Caco-2 (cell line): ENCODE data around the gene VWA8. TPM values are rescaled to one million over a fixed set of nuclear protein-coding genes. Genes with fewer than 3 reads are reported as not detected.

ENCODE experiments used
- BruUV-seq: library from RNA; stranded (reverse); fragments of 400-500 nt; replicated peaks from 2 replicates; lab custom pipeline; 2021; lab: Mats Ljungman, UMichigan
- CTCF ChIA-PET: fragments of 300-600 bp; sonication (Branson Sonifier 250); formaldehyde crosslinking; loops from one replicate; lab custom pipeline; 2022; ENCODE audit warnings: antibody characterized with exemption; lab: Charles Lee
- POLR2A ChIA-PET: fragments of 300-600 bp; sonication (Branson Sonifier 250); formaldehyde crosslinking; loops from one replicate; lab custom pipeline; 2022; ENCODE audit warnings: antibody characterized with exemption; lab: Charles Lee
- DNase-seq, 2 experiments: peaks; one replicate each; pipeline versions ENCODE4 v3.0.0 to v3.0.0-alpha.2; 2020 to 2022
- H3K27me3 ChIP-seq: replicated peaks from 2 replicates; pipeline ENCODE4 v1.6.0; 2011; ENCODE audit warnings: low read length; ENCODE audit not compliant: control insufficient read depth, insufficient read depth
- H3K36me3 ChIP-seq: 2 replicates; pipeline ENCODE4 v1.5.1; 2011; ENCODE audit warnings: low read length; ENCODE audit not compliant: control insufficient read depth, insufficient read depth
- H3K4me1 ChIP-seq: fragments of 250-450 bp; sonication (Bioruptor Pico); 2 replicates; pipeline ENCODE4 v1.5.1; 2020; ENCODE audit warnings: mild to moderate bottlenecking
- H3K4me3 ChIP-seq: 2 replicates; pipeline ENCODE4 v1.5.1; 2011; ENCODE audit warnings: low read depth, mild to moderate bottlenecking, control low read depth, low read length
- H3K9me3 ChIP-seq: fragments of 250-450 bp; sonication (Bioruptor Pico); 2 replicates; pipeline ENCODE4 v1.5.1; 2020; ENCODE audit warnings: mild to moderate bottlenecking, moderate library complexity
- H3K27ac Mint-ChIP-seq: one replicate; pipeline ENCODE4 v1.8.0; 2022; ENCODE audit warnings: mixed read lengths; ENCODE audit not compliant: unreplicated experiment
- H3K27me3 Mint-ChIP-seq: one replicate; pipeline ENCODE4 v1.8.0; 2022; ENCODE audit warnings: mixed read lengths; ENCODE audit not compliant: insufficient read depth, unreplicated experiment
- H3K36me3 Mint-ChIP-seq: one replicate; pipeline ENCODE4 v1.8.0; 2022; ENCODE audit warnings: mild to moderate bottlenecking, mixed read lengths; ENCODE audit not compliant: insufficient read depth, unreplicated experiment
- H3K4me1 Mint-ChIP-seq: one replicate; pipeline ENCODE4 v1.8.0; 2022; ENCODE audit warnings: low read depth, mixed read lengths; ENCODE audit not compliant: unreplicated experiment
- H3K4me3 Mint-ChIP-seq: one replicate; pipeline ENCODE4 v1.8.0; 2022; ENCODE audit warnings: mild to moderate bottlenecking, moderate library complexity, mixed read lengths; ENCODE audit not compliant: unreplicated experiment
- H3K9me3 Mint-ChIP-seq: one replicate; pipeline ENCODE4 v1.8.0; 2022; ENCODE audit warnings: mixed read lengths; ENCODE audit not compliant: unreplicated experiment
- intact Hi-C: fragments of 100-400 bp; cut with micrococcal nuclease; formaldehyde crosslinking; loops from one replicate; pipeline ENCODE4 v1.10.0; 2022; ENCODE audit not compliant: unreplicated experiment
- total RNA-seq: library from RNA; stranded (reverse); gene quantifications from 2 replicates; pipeline ENCODE4 v1.2.3, GENCODE V29; 2022
- TF ChIP-seq, protein P1 (sequence below), 2 experiments: fragments of 200-600 bp in 1 of 2; IDR thresholded peaks; 1 replicate in 1 of 2; 2 replicates in 1 of 2; pipeline versions ENCODE4 v1.5.1 to v1.8.0; 2011 to 2022; ENCODE audit warnings: antibody characterized with exemption in 1 of 2, control low read depth in 1 of 2, inconsistent platforms in 1 of 2, low read depth in 1 of 2, low read length in 1 of 2, mild to moderate bottlenecking in 1 of 2, moderate library complexity in 1 of 2; ENCODE audit not compliant: insufficient read depth in 1 of 2, severe bottlenecking in 1 of 2, unreplicated experiment in 1 of 2

The VWA8 gene
- total RNA-seq, 1 experiment from 2014 or later: 20.7 TPM

GRCh38 chr13:41550276-41550675 lies 410.6 kb downstream of the VWA8 start:
- intact Hi-C loops: no loop called here

DNA sequence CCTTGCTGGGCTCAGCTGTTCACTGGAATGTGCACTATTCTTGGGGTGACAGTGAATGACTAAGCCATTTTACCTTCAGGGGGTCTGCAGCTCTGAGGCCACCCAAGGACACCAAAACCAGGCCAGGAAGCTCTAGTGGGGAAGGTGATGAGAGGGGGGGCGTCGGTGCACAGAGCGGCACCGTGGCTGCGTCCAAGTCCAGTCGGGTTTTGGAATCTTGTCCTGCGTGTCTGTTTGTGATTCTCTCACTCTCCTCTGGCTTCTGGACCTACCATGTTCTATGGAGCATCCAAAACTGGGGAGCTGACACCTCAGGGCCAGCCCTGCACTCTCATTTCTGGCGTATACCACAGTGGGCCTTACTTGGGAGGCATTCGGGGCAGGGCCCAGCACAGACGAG lies 411.4 kb downstream of the VWA8 start:
- BruUV-seq: no TSS peak
- Histone ChIP-seq H3K27me3 (no peaks in the 10 kb centered on the region), H3K36me3 (no peaks in the 10 kb centered on the region), H3K4me1 (no peaks in the 10 kb centered on the region), H3K9me3 (no peaks in the 10 kb centered on the region), H3K4me3 (no peak overlapping the region)
- Mint-ChIP-seq H3K27me3 (no peaks in the 10 kb centered on the region), H3K27ac (no peak overlapping the region), H3K4me3 (no peak overlapping the region), H3K36me3 (no peaks in the 10 kb centered on the region), H3K4me1 (peaks cover 30% of the 10 kb centered on the region), H3K9me3 (no peaks in the 10 kb centered on the region)
- TF ChIP-seq, protein P1, sequence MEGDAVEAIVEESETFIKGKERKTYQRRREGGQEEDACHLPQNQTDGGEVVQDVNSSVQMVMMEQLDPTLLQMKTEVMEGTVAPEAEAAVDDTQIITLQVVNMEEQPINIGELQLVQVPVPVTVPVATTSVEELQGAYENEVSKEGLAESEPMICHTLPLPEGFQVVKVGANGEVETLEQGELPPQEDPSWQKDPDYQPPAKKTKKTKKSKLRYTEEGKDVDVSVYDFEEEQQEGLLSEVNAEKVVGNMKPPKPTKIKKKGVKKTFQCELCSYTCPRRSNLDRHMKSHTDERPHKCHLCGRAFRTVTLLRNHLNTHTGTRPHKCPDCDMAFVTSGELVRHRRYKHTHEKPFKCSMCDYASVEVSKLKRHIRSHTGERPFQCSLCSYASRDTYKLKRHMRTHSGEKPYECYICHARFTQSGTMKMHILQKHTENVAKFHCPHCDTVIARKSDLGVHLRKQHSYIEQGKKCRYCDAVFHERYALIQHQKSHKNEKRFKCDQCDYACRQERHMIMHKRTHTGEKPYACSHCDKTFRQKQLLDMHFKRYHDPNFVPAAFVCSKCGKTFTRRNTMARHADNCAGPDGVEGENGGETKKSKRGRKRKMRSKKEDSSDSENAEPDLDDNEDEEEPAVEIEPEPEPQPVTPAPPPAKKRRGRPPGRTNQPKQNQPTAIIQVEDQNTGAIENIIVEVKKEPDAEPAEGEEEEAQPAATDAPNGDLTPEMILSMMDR (IDR thresholded peaks at IDR 0.05; ENCODE audit: insufficient read depth in 1 of 2, low read depth in 1 of 2, low read length in 1 of 2, severe bottlenecking in 1 of 2, unreplicated experiment in 1 of 2): no peak
- ChIA-PET CTCF (no interaction called here), POLR2A (no interaction called here)
- no peak for DNase-seq
- intact Hi-C loops: no loop called here

More at GRCh38 chr13:41550276-41550675, 410.6 kb downstream of the VWA8 start:
- H3K4me1 ChIP-seq: no peaks in the 10 kb centered on the region
- Mint-ChIP-seq H3K4me1 (peaks cover 31% of the 10 kb centered on the region), H3K27ac (no peak overlapping the region), H3K9me3 (no peaks in the 10 kb centered on the region), H3K36me3 (no peaks in the 10 kb centered on the region), H3K4me3 (no peak overlapping the region), H3K27me3 (no peaks in the 10 kb centered on the region)
- no peak overlapping the region for H3K4me3 ChIP-seq
- TF ChIP-seq, protein P1 (IDR thresholded peaks at IDR 0.05; ENCODE audit: insufficient read depth in 1 of 2, low read depth in 1 of 2, low read length in 1 of 2, severe bottlenecking in 1 of 2, unreplicated experiment in 1 of 2): no peak
- H3K9me3 ChIP-seq: no peaks in the 10 kb centered on the region
- ChIA-PET POLR2A (no interaction called here), CTCF (no interaction called here)
- no peak for DNase-seq
- H3K27me3 ChIP-seq: no peaks in the 10 kb centered on the region
- no peaks in the 10 kb centered on the region for H3K36me3 ChIP-seq
- BruUV-seq: no TSS peak

DNA sequence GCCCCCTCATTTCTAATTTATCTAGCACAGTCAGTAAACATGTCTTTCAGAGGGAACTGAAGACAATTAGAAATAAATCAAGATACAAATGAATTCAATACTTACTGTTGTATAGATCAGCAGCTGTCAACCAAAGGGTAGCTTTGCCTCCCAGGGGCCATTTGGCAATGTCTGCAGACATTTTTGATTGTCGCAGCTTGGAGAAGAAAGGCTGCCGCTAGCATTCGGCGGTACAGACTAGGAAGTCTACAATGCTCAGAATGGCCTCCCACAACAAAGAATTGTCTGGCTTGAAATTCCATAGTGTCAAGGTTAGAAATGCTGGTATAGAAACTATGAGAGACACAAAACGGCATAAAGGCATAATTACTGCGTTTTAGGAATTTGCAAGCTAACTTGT lies 412.0 kb downstream of the VWA8 start:
- Mint-ChIP-seq H3K9me3 (peaks cover 6% of the 10 kb centered on the region), H3K27ac (no peak overlapping the region), H3K27me3 (no peaks in the 10 kb centered on the region), H3K36me3 (no peaks in the 10 kb centered on the region), H3K4me1 (peaks cover 27% of the 10 kb centered on the region), H3K4me3 (no peak overlapping the region)
- Histone ChIP-seq H3K4me1 (no peaks in the 10 kb centered on the region), H3K4me3 (no peak overlapping the region), H3K9me3 (no peaks in the 10 kb centered on the region), H3K27me3 (no peaks in the 10 kb centered on the region), H3K36me3 (no peaks in the 10 kb centered on the region)
- DNase-seq: no peak
- TF ChIP-seq, protein P1 (IDR thresholded peaks at IDR 0.05; ENCODE audit: insufficient read depth in 1 of 2, low read depth in 1 of 2, low read length in 1 of 2, severe bottlenecking in 1 of 2, unreplicated experiment in 1 of 2): no peak
- no TSS peak for BruUV-seq
- CTCF ChIA-PET: no interaction called here
- intact Hi-C loops: no loop called here
- POLR2A ChIA-PET: no interaction called here
